Muscle of leg (tissue), 16 donors: Measurements from ENCODE around the gene PEA15. TPM values are rescaled to one million over a fixed set of nuclear protein-coding genes. Genes with fewer than 3 reads are reported as not detected.

Experiments
- DNase-seq: peaks from one replicate; pipeline ENCODE4 v3.0.0; 2013
- H3K27ac ChIP-seq: one replicate; pipeline ENCODE4 v1.5.1; 2013; ENCODE audit warnings: mild to moderate bottlenecking, low read length, control low read depth
- H3K27me3 ChIP-seq: one replicate; pipeline ENCODE4 v1.6.1; 2013; ENCODE audit warnings: low read length; ENCODE audit not compliant: control insufficient read depth, insufficient read depth
- H3K36me3 ChIP-seq: one replicate; pipeline ENCODE4 v1.6.1; 2013; ENCODE audit warnings: low read length; ENCODE audit not compliant: control insufficient read depth, insufficient read depth
- H3K4me1 ChIP-seq: one replicate; pipeline ENCODE4 v1.6.1; 2013; ENCODE audit warnings: low read length; ENCODE audit not compliant: control insufficient read depth, insufficient read depth
- H3K4me3 ChIP-seq: one replicate; pipeline ENCODE4 v1.5.1; 2013; ENCODE audit warnings: low read length, control low read depth
- H3K9me3 ChIP-seq: replicated peaks from 2 replicates; pipeline ENCODE4 v1.6.1; 2013; ENCODE audit warnings: low read depth, low read length; ENCODE audit not compliant: control insufficient read depth
- WGBS: methylation state at CpG from one replicate; pipeline ENCODE4 v1.1.5; 2013; ENCODE audit warnings: missing lambda C conversion rate; ENCODE audit not compliant: insufficient coverage; 5-methylcytosine and 5-hydroxymethylcytosine counted together
- long read RNA-seq, 11 donors: transcript quantifications; one replicate each; lab custom pipeline, GENCODE V29; 2026
- polyA plus RNA-seq, 8 donors: library from polyadenylated mRNA; unstranded; fragments of 120-200 nt; gene quantifications; one replicate each; pipeline versions ENCODE4 v1.2.1 to v1.2.3, GENCODE V29; 2013; ENCODE audit warnings: inconsistent platforms in 1 of 8, low replicate concordance in 1 of 8; ENCODE audit not compliant: insufficient read length in 8 of 8, insufficient read depth in 1 of 8
- total RNA-seq: library from RNA; stranded (reverse); fragments of 120-200 nt; gene quantifications from one replicate; pipeline ENCODE4 v1.2.4, GENCODE V29; 2013

The PEA15 gene, protein sequence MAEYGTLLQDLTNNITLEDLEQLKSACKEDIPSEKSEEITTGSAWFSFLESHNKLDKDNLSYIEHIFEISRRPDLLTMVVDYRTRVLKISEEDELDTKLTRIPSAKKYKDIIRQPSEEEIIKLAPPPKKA
- total RNA-seq, result 57.4 TPM
- polyA plus RNA-seq, result 100 to 1,000 TPM; 110 to 171 (median 142) TPM
- long read RNA-seq, donor 1, transcript PEA15-201 (4 exons, 2,471 nt), result major isoform, 19 of 34 reads
- long read RNA-seq, donor 1, partial matches to known transcripts, result 15 of 34 reads
- long read RNA-seq, donor 1, other reads (novel, unspliced or antisense), result 0 of 34 reads
- long read RNA-seq, donor 2, transcript PEA15-201 (4 exons, 2,471 nt), result major isoform, 7 of 8 reads
- long read RNA-seq, donor 2, partial matches to known transcripts, result 0 of 8 reads
- long read RNA-seq, donor 2, other reads (novel, unspliced or antisense), result 0 of 8 reads
- long read RNA-seq, donor 3, transcript PEA15-201 (4 exons, 2,471 nt), result major isoform, 34 of 50 reads
- long read RNA-seq, donor 3, partial matches to known transcripts, result 14 of 50 reads
- long read RNA-seq, donor 3, other reads (novel, unspliced or antisense), result 0 of 50 reads
- long read RNA-seq, donor 4, transcript PEA15-201 (4 exons, 2,471 nt), result major isoform, 29 of 67 reads
- long read RNA-seq, donor 4, partial matches to known transcripts, result 37 of 67 reads
- long read RNA-seq, donor 4, other reads (novel, unspliced or antisense), result 0 of 67 reads
- long read RNA-seq, donor 5, transcript PEA15-201 (4 exons, 2,471 nt), result major isoform, 94 of 219 reads
- long read RNA-seq, donor 5, partial matches to known transcripts, result 123 of 219 reads
- long read RNA-seq, donor 5, other reads (novel, unspliced or antisense), result 0 of 219 reads
- long read RNA-seq, donor 6, transcript PEA15-201 (4 exons, 2,471 nt), result major isoform, 64 of 146 reads
- long read RNA-seq, donor 6, partial matches to known transcripts, result 81 of 146 reads
- long read RNA-seq, donor 6, other reads (novel, unspliced or antisense), result 0 of 146 reads
- long read RNA-seq, donor 7, transcript PEA15-201 (4 exons, 2,471 nt), result major isoform, 44 of 97 reads
- long read RNA-seq, donor 7, partial matches to known transcripts, result 53 of 97 reads
- long read RNA-seq, donor 7, other reads (novel, unspliced or antisense), result 0 of 97 reads
- long read RNA-seq, donor 8, transcript PEA15-201 (4 exons, 2,471 nt), result major isoform, 42 of 144 reads
- long read RNA-seq, donor 8, partial matches to known transcripts, result 101 of 144 reads
- long read RNA-seq, donor 8, other reads (novel, unspliced or antisense), result 0 of 144 reads
- long read RNA-seq, donor 9, transcript PEA15-201 (4 exons, 2,471 nt), result major isoform, 29 of 72 reads
- long read RNA-seq, donor 9, partial matches to known transcripts, result 43 of 72 reads
- long read RNA-seq, donor 9, other reads (novel, unspliced or antisense), result 0 of 72 reads
- long read RNA-seq, donor 10, transcript PEA15-201 (4 exons, 2,471 nt), result major isoform, 56 of 117 reads
- long read RNA-seq, donor 10, partial matches to known transcripts, result 60 of 117 reads
- long read RNA-seq, donor 10, other reads (novel, unspliced or antisense), result 0 of 117 reads
- long read RNA-seq, donor 11, transcript PEA15-201 (4 exons, 2,471 nt), result major isoform, 23 of 53 reads
- long read RNA-seq, donor 11, partial matches to known transcripts, result 29 of 53 reads
- long read RNA-seq, donor 11, other reads (novel, unspliced or antisense), result 0 of 53 reads

DNA sequence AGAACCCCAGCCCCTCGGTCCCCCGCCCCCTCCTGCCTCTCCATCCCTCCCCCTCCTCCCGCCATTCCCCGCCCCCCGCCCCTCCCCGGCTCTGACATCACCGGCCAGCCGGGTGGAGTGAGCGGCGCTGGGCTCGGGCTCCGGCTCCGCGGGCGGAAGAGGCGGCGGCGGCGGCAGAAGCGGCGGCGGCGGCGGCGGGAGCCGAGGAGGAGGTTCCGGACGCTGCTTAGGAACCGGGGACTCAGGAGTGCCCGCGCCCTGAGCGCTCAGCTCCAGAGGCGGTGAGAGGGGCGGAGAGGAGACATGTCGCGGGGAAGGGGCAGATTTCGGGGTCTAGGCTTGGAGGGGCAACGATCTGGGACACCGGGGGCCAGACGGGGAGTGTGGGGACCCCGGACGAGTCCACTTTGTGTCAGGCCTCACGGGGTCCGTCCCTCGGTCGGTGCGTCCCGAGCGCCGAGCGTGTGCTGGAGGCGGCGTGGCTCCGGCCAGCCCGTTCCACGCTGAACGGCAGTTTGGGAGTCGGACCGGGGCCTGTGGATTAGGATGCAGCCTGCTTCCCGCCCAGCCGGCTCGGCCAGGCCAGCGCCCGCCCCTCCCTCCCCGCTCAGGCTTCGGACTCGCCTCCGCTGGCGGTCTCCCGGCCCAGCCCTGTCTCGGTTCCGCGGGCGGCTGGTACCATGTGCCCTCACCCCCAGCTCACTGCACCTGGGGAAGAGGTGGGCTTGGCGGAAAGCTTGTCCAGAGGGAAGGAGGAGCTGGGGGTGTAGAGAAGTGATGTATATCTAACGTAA is at the start of gene PEA15:
Gene PEA15, plus strand, starts transcription at position 143 of the 794 bp plus-strand sequence. CDS start 6,161 bp downstream, outside the sequence.
- WGBS, result under 1% methylated on average over 62 of the region's 76 CpGs
- H3K27me3 ChIP-seq, result no peaks in the 10 kb centered on the region
- peaks cover 56% of the 10 kb centered on the region for H3K4me1 ChIP-seq
- peaks cover 38% of the 10 kb centered on the region for H3K36me3 ChIP-seq
- H3K9me3 ChIP-seq, result no peaks in the 10 kb centered on the region
- peak; percentile 90 for DNase-seq
- H3K27ac ChIP-seq, result peak within 1 kb of the TSS; percentile 97
- peak within 1 kb of the TSS; percentile 99 for H3K4me3 ChIP-seq

DNA sequence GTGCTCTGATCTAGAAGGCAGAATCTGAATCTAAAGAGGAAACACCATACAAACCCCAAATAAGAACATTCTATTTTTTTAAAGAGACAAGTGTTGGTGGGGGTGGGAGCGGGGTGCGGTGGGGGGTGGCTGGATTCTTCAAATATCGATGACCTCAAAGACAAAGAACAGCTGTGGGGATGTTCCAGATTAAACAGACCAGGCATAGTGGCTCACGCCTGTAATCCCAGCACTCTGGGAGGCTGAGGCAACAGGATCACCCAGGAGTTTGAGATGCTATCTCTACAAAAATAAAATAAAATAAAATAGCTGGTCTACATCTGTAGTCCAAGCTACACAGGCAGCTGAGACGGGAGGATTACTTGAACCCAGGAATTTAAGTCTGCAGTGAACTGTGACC is 48.8 kb upstream of the PEA15 start:
- no peak for DNase-seq
- Histone ChIP-seq H3K36me3 (no peaks in the 10 kb centered on the region), H3K27ac (no peak overlapping the region), H3K4me1 (peaks cover 4% of the 10 kb centered on the region), H3K27me3 (no peaks in the 10 kb centered on the region), H3K4me3 (no peak overlapping the region), H3K9me3 (no peaks in the 10 kb centered on the region)
- WGBS, result no CpG with 5 or more reads among the region's 5 CpGs

DNA sequence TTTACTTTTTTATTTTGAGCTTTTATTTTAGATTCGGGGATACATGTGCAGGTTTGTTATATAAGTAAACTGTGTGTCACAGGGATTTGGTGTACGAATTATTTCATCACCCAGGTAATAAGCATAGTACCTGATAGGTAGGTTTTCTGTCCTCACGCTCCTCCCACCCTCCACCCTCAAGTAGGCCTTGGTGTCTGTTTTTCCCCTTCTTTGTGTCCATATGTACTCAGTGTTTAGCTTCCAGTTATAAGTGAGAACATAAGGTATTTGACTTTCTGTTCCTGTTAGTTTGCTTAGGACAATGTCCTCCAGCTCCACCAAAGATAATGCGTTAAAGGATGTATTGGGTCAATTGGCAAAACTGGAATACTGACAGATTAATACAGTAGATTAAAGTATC is 48.0 kb upstream of the PEA15 start:
- no peaks in the 10 kb centered on the region for H3K36me3 ChIP-seq
- H3K4me3 ChIP-seq, result no peak overlapping the region
- peaks cover 4% of the 10 kb centered on the region for H3K4me1 ChIP-seq
- no CpG with 5 or more reads among the region's 4 CpGs for WGBS
- no peak overlapping the region for H3K27ac ChIP-seq
- H3K9me3 ChIP-seq, result no peaks in the 10 kb centered on the region
- H3K27me3 ChIP-seq, result no peaks in the 10 kb centered on the region
- no peak for DNase-seq

DNA sequence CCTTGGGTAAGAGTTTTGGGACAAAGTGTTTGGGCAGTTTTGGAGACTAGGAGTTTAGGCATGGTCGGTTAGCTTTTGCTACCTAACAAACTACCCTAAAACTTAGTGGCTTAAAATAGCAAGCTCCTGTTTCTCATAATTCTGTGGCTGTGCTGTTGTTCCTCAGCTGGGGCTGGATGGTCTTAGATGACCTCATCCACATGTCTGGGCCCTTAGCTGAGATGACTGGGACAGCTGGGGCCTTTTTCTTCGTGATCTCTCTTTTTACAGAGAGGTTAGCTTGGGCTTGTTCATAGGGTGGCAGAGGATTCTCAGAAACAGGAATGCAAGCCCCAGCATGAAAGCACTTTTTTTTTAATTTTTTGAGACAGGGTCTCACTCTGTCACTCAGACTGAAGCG is 47.2 kb upstream of the PEA15 start:
- DNase-seq, result no peak
- 64% methylated on average over 2 of the region's 3 CpGs for WGBS
- Histone ChIP-seq H3K27me3 (no peaks in the 10 kb centered on the region), H3K9me3 (no peaks in the 10 kb centered on the region), H3K27ac (no peak overlapping the region), H3K36me3 (no peaks in the 10 kb centered on the region), H3K4me3 (no peak overlapping the region), H3K4me1 (peaks cover 8% of the 10 kb centered on the region)

DNA sequence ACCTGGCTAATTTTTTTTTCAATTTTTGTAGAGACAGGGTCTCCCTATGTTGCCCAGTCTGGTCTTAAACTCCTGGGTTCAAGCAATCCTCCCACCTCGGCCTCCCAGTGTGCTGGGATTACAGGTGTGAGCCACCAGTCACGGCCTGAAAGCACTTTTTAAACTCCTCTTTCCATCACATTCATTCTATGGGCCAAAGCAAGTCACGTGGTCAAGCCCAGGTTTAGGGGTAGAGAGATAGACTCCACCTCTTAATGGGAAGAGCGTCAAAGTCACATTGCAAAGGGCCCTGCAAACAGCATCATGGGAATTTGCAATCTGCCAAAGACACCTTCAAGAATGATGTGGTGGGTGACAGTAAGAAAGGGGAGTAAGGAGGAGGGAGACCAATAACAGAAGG is 46.6 kb upstream of the PEA15 start:
- Histone ChIP-seq H3K4me1 (peaks cover 8% of the 10 kb centered on the region), H3K9me3 (no peaks in the 10 kb centered on the region), H3K27me3 (no peaks in the 10 kb centered on the region), H3K4me3 (no peak overlapping the region), H3K36me3 (no peaks in the 10 kb centered on the region), H3K27ac (no peak overlapping the region)
- WGBS, result 80% methylated on average over 1 of the region's 4 CpGs
- DNase-seq, result no peak

DNA sequence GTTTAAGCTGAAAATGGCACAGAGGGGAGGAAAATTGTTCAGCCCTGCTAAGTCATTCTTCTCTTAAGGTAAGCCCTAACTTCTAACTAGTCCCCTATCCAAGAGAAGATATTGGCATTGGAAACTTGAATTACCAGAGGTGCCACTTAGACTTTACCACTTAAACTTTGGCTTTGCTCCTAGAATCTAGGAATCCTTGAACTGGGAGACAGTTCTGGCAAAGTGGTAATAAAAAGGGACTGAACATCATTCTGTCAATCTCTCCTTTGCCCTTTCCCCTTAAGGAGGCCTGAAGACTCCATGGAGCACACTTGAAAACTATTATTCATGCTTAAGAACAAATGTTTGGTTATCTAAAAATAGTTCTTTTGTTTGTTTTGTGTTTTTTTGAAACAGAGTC is 45.3 kb upstream of the PEA15 start:
- Histone ChIP-seq H3K36me3 (no peaks in the 10 kb centered on the region), H3K27ac (no peak overlapping the region), H3K27me3 (no peaks in the 10 kb centered on the region), H3K4me3 (no peak overlapping the region), H3K9me3 (no peaks in the 10 kb centered on the region), H3K4me1 (peaks cover 8% of the 10 kb centered on the region)
- no peak for DNase-seq

DNA sequence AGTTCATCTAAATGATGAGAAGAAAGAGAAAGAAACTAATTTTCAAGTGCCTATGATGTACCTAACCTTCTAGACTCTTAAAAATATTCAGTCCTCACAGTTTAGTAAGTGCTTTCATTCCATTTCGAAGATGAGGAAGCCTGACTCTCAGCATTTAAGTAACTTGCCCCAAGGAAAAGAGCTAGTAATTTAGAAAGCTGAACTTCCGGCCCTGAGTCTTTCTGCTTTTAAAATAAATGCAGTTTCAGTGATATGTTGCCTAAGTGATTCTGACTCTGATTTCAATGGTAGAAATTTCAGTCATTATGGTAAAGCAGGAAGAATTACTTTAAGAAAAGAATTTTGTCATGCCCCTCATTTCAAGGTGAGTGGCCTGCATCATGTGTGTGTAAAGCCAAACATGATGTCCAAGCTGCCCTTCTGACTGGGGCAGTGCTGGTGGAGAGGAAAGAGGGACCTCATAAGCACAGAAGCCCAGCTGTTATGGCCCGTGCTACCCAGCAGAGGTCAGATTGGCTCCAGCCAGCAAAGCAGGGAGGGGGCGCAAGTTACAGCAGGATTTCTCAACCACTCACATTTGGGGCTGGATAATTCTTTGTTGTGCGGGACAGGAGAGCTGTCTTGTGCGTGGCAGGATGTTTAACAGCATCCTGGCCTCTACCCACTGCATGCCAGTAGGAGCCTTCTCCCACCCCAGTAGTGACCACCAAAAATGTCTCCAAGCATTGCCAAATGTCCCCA is 43.0 kb upstream of the PEA15 start:
- Histone ChIP-seq H3K36me3 (no peaks in the 10 kb centered on the region), H3K27ac (no peak overlapping the region), H3K27me3 (no peaks in the 10 kb centered on the region), H3K4me3 (no peak overlapping the region), H3K9me3 (no peaks in the 10 kb centered on the region), H3K4me1 (peaks cover 11% of the 10 kb centered on the region)
- WGBS, result 50% methylated on average over 1 of the region's 6 CpGs
- peak; percentile 37 for DNase-seq

DNA sequence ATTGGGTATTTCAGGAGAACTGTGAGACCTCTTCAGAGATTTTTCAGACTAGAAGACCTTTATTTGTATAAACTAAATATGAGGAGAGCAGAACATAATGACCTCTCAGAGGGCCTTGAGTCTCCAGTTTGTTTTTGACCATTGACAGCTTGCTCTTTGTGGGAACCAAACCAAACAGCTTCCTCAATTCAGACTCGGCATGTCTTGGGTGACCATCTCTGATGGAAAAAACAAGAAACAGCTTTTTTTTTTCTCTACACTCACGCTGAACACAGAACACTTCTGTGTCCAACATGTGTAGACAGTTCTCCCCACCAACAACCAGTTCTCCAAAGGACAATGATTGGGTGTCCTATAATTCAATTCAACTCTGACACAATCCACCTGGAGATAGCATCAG is 42.3 kb upstream of the PEA15 start:
- no peaks in the 10 kb centered on the region for H3K36me3 ChIP-seq
- no CpG with 5 or more reads among the region's 2 CpGs for WGBS
- no peak overlapping the region for H3K27ac ChIP-seq
- no peaks in the 10 kb centered on the region for H3K9me3 ChIP-seq
- H3K4me1 ChIP-seq, result peaks cover 19% of the 10 kb centered on the region
- peak; percentile 22 for DNase-seq
- no peaks in the 10 kb centered on the region for H3K27me3 ChIP-seq
- no peak overlapping the region for H3K4me3 ChIP-seq
